Calu3 (cell line): Measurements from ENCODE around the gene SLC39A7. TPM values are rescaled to one million over a fixed set of nuclear protein-coding genes. Genes with fewer than 3 reads are reported as not detected.
A peak's percentile ranks its signal among the peaks of the same experiment; 100 is the strongest.

ENCODE experiments used
- BruUV-seq: library from RNA; stranded (reverse); fragments of 400-500 nt; replicated peaks from 2 replicates; lab custom pipeline; 2021; lab: Mats Ljungman, UMichigan
- CTCF ChIA-PET: fragments of 300-600 bp; sonication (Branson Sonifier 250); formaldehyde crosslinking; loops from one replicate; lab custom pipeline; 2022; ENCODE audit warnings: antibody characterized with exemption; lab: Charles Lee
- DNase-seq: peaks from one replicate; pipeline ENCODE4 v3.0.0; 2022
- H3K27ac Mint-ChIP-seq: one replicate; pipeline ENCODE4 v1.8.0; 2022; ENCODE audit warnings: mixed read lengths; ENCODE audit not compliant: unreplicated experiment
- H3K27me3 Mint-ChIP-seq: one replicate; pipeline ENCODE4 v1.8.0; 2022; ENCODE audit warnings: mixed read lengths; ENCODE audit not compliant: unreplicated experiment
- H3K36me3 Mint-ChIP-seq: one replicate; pipeline ENCODE4 v1.8.0; 2022; ENCODE audit warnings: mild to moderate bottlenecking, moderate library complexity, mixed read lengths; ENCODE audit not compliant: insufficient read depth, unreplicated experiment
- H3K4me1 Mint-ChIP-seq: one replicate; pipeline ENCODE4 v1.8.0; 2022; ENCODE audit warnings: mild to moderate bottlenecking, low read depth, mixed read lengths; ENCODE audit not compliant: unreplicated experiment
- H3K4me3 Mint-ChIP-seq: one replicate; pipeline ENCODE4 v1.8.0; 2022; ENCODE audit warnings: mild to moderate bottlenecking, low read depth, moderate library complexity, mixed read lengths; ENCODE audit not compliant: unreplicated experiment
- H3K9me3 Mint-ChIP-seq: one replicate; pipeline ENCODE4 v1.8.0; 2022; ENCODE audit warnings: low read depth, mixed read lengths; ENCODE audit not compliant: unreplicated experiment
- CTCF ChIP-seq: fragments of 200-600 bp; IDR thresholded peaks from one replicate; pipeline ENCODE4 v1.8.0; 2022; ENCODE audit warnings: antibody characterized with exemption; ENCODE audit not compliant: unreplicated experiment
- intact Hi-C: fragments of 100-400 bp; cut with micrococcal nuclease; formaldehyde crosslinking; loops from one replicate; pipeline ENCODE4 v1.10.0; 2022; ENCODE audit not compliant: unreplicated experiment
- total RNA-seq: library from RNA; stranded (reverse); gene quantifications from 2 replicates; pipeline ENCODE4 v1.2.3, GENCODE V29; 2022

The SLC39A7 gene
- total RNA-seq, 1 experiment from 2014 or later = 201 TPM

- peak; percentile 97 for DNase-seq
- peak overlapping the region; percentile 51 for H3K27ac Mint-ChIP-seq
- CTCF ChIA-PET = interaction anchor here (0.7 to 2.7 kb wide), 21 partner anchors 10 to 1046 kb away, joined by 3 to 13 read pairs (median 5); partner anchors contain the start of genes RING1, RPS18, TAP2 and VPS52
Measured at GRCh38 chr6:33248932-33249731, 48.5 kb downstream of the SLC39A7 start.

GRCh38 chr6:33249732-33250630 is 49.3 kb downstream of the SLC39A7 start:
- Mint-ChIP-seq H3K36me3 (peaks cover 44% of the 10 kb centered on the region), H3K9me3 (no peaks in the 10 kb centered on the region), H3K27me3 (peaks cover 11% of the 10 kb centered on the region), H3K4me3 (peak overlapping the region; percentile 66), H3K4me1 (peaks cover 26% of the 10 kb centered on the region), H3K27ac (peak overlapping the region; percentile 51)
- no peak for DNase-seq
- intact Hi-C loops = loop anchor here (2.0 to 5.0 kb wide), 3 partner anchors 43 to 238 kb away; partner anchors contain the start of gene RING1
- TF ChIP-seq CTCF = no peak
- CTCF ChIA-PET = interaction anchor here (0.7 to 2.7 kb wide), 11 partner anchors 19 to 412 kb away, joined by 3 to 13 read pairs (median 5); partner anchors contain the start of genes RING1, RPS18, TAP2 and VPS52
- BruUV-seq = TSS peak; percentile 59

More at GRCh38 chr6:33248932-33249731, 48.5 kb downstream of the SLC39A7 start:
- Mint-ChIP-seq H3K36me3 (peaks cover 44% of the 10 kb centered on the region), H3K4me1 (peaks cover 26% of the 10 kb centered on the region), H3K9me3 (no peaks in the 10 kb centered on the region), H3K4me3 (peak overlapping the region; percentile 66), H3K27me3 (peaks cover 11% of the 10 kb centered on the region)
- intact Hi-C loops = loop anchor here (1.0 to 5.0 kb wide), 4 partner anchors 42 to 237 kb away; partner anchors contain the start of gene RING1
- BruUV-seq = TSS peak; percentile 43
- TF ChIP-seq CTCF = no peak

- no peaks in the 10 kb centered on the region for H3K9me3 Mint-ChIP-seq
- peaks cover 44% of the 10 kb centered on the region for H3K36me3 Mint-ChIP-seq
- peaks cover 26% of the 10 kb centered on the region for H3K4me1 Mint-ChIP-seq
- DNase-seq = no peak
- intact Hi-C loops = no loop called here
- H3K27ac Mint-ChIP-seq = peak overlapping the region; percentile 51
- BruUV-seq = no TSS peak
- CTCF ChIA-PET = interaction anchor here (0.7 to 1.3 kb wide), 2 partner anchors 42 to 175 kb away, joined by 3 read pairs; partner anchors contain the start of genes HLA-DPB1 and RING1
- TF ChIP-seq CTCF = no peak
- peaks cover 10% of the 10 kb centered on the region for H3K27me3 Mint-ChIP-seq
- H3K4me3 Mint-ChIP-seq = peak overlapping the region; percentile 66
Measured at GRCh38 chr6:33250731-33251130, 50.1 kb downstream of the SLC39A7 start.
